ENCODE results near the gene RIMS3.
A peak's percentile ranks its signal among the peaks of the same experiment; 100 is the strongest.

Gene RIMS3

DNA sequence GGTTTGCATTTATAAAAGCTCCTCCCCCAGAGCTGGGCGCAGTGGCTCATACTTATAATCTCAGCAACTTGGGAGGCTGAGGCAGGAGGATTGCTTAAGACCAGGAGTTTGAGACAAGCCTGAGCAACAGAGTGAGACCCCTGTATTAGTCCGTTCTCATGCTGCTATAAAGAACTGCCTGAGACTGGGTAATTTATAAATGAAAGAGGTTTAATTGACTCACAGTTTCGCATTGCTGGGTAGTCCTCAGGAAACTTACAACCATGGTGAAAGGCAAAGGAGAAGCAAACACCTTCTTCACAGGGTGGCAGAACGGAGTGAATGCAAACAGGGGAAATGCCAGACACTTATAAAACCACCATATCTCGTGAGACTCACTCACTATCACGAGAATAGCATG lies 81.5 kb downstream of the RIMS3 start:
- no peak for DNase-seq

DNA sequence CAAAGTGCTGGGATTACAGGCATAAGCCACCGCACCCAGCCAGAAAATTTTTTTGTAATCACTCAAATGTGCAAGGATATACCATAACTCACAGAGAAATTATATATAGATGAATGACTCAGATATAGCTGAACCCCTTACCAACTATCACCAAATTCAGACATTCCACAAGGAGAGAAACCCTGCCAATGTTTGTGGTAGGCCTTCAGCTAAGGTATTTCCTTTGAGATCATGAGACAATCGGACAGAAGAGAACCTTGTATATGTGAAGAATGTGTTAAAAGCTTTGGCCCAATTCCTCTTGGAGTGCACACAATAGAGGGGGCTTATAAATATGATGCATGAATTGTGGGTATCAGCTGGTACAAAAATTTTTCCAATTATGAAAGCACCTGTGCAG lies 83.4 kb downstream of the RIMS3 start:
- DNase-seq: no peak

DNA sequence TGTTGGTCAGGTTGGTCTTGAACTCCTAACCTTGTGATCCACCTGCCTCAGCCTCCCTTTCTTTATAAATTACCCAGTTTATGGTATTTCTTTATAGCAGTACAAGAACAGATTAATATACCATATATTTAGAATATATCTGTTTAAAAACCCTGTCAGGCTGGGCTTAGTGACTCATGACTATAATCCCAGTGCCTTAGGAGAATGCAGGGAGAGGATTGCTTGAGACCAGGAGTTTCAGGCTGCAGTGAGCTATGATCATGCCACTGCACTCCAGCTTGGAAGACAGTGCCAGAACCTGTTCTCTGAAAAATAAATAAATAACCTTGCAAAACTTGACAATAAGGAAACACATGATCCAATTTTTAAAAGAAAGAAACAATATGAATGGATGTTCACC lies 90.1 kb downstream of the RIMS3 start:
- DNase-seq: no peak

DNA sequence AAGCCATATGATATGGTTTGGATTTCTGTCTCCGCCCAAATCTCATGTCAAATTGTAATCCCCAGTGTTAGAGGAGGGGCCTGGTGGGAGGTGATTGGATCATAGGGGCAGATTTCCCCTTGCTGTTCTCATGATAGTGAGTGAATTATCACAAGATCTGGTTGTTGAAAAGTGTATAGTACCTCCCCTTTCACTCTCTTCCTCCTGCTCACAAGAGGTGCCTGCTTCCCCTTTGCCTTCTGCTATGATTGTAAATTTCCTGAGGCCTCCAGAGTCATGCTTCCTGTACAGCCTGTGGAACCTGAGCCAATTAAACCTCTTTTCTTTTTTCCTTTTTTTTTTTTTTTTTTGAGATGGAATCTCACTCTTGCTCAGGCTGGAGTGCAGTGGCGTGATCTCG lies 90.7 kb downstream of the RIMS3 start:
- peak; percentile 0 for DNase-seq
